ENCODE measurements around the gene PDIA4.
A peak's percentile ranks its signal among the peaks of the same experiment; 100 is the strongest.
"Not testable (repeated sequence)": the region's sequence is repeated elsewhere in the genome, so short reads cannot be mapped to it uniquely, and the experiment has no call there.

Gene PDIA4

DNA sequence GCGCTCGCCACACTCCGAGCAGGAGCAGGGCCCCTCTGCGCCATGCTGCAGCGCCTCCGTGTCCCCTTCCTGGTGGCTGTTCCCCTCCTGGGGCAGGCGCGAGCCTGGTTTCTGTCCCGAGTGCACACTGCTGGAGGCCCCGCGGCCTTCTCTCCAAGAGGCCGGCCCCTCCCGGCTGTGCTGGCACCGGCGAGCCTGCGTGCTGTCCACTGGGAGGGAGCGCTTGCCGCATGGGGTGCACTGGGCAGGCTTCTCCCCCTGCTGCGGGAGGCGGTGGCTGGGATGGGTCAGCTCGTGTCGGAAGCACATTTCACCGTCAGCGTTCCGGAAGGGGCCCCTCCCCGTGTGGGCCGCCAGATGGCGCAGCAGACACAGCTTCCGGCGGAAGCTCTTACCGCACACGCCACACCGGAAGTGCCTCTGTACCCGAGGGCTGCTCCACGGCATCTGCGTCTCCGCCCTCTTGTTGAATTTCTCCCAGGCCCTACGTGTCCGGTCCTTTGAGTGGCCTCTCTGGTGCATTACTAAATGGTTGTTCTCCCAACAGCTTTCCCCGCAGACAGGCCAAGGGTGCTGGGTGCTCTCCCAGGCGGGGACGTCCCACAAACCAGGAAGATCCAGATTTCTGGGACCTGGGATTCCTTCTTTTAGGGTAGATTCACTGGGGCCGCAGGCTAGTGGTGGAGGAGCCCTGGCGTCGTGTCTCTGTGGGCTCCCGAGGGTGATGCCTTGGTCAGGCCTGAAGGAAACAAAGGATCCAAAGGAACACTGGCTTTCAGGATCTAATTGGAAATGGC lies 43.5 kb upstream of the PDIA4 start:
- DNase-seq (ENCODE audit: low read depth, low spot score) = no peak
- no peak overlapping the region for H3K4me3 ChIP-seq (ENCODE audit: low read depth, low read length)
- CTCF ChIA-PET = interaction anchor here (1.4 to 3.9 kb wide), 4 partner anchors 54 to 76 kb away, joined by 3 to 21 read pairs (median 4); partner anchors contain the start of genes ZNF398 and ZNF425
- TF ChIP-seq, protein P1, sequence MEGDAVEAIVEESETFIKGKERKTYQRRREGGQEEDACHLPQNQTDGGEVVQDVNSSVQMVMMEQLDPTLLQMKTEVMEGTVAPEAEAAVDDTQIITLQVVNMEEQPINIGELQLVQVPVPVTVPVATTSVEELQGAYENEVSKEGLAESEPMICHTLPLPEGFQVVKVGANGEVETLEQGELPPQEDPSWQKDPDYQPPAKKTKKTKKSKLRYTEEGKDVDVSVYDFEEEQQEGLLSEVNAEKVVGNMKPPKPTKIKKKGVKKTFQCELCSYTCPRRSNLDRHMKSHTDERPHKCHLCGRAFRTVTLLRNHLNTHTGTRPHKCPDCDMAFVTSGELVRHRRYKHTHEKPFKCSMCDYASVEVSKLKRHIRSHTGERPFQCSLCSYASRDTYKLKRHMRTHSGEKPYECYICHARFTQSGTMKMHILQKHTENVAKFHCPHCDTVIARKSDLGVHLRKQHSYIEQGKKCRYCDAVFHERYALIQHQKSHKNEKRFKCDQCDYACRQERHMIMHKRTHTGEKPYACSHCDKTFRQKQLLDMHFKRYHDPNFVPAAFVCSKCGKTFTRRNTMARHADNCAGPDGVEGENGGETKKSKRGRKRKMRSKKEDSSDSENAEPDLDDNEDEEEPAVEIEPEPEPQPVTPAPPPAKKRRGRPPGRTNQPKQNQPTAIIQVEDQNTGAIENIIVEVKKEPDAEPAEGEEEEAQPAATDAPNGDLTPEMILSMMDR (IDR thresholded peaks at IDR 0.05; ENCODE audit: insufficient read depth, low read length, missing control alignments) = peak; percentile 21
- POLR2A ChIA-PET = no interaction called here

DNA sequence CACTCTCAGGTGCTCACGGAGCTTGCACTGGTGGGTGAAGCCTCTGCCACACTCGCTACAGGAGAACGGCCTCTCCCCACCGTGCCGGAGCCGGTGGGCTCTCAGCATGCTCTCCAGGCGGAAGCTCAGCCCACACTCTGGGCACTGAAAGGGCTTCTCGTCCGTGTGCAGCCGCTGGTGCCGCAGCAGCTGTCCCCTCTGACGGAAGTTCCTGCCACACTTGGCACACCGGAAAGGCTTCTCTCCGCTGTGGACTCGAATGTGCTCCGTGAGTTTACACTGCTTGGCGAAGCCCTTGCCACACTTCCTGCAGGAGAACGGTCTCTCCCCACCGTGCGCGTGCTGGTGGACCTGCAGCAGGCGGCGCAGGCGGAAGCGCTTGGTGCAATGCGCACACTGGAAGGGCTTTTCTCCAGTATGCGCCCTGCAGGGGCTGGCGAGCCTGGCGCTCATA lies 42.9 kb upstream of the PDIA4 start:
- DNase-seq (ENCODE audit: low read depth, low spot score) = no peak
- TF ChIP-seq, protein P1 (IDR thresholded peaks at IDR 0.05; ENCODE audit: insufficient read depth, low read length, missing control alignments) = no peak
- H3K4me3 ChIP-seq (ENCODE audit: low read depth, low read length) = no peak overlapping the region
- ChIA-PET POLR2A (no interaction called here), CTCF (interaction anchor here (1.4 to 3.9 kb wide), 2 partner anchors 55 to 65 kb away, joined by 4 to 21 read pairs; partner anchors contain the start of gene ZNF425)

DNA sequence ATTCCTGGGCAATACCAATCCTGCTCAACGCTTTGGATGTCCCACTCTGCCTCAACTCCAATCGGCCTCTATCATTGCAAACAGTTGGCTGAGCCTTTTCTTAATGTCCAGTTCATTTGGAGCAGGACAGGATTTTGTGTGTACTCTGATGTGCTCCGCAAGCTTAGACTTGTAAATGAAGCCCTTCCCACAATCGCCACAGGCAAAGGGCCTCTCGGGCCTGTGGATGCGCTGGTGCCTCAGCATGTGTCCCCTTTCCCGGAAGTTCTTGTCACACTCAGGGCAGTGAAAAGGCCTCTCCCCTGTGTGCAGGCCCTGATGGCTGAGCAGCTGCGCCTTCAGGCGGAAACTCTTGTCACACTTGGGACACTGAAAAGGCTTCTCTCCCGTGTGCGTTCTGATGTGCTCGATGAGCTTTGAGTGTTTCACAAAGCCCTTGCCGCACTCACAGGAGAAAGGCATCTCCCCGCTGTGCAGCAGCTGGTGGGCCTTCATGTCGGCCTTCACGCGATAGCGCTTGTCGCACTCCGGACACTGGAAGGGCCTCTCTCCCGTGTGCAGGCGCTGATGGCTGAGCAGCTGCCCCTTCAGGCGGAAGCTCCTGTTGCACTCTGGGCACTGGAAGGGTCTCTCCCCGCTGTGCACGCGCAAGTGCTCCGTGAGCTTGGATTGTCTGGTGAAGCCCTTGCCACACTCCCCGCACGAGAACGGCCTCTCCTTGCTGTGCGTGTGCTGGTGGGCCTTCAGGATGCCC lies 42.2 kb upstream of the PDIA4 start:
- DNase-seq (ENCODE audit: low read depth, low spot score) = no peak
- TF ChIP-seq, protein P1 (IDR thresholded peaks at IDR 0.05; ENCODE audit: insufficient read depth, low read length, missing control alignments) = no peak
- POLR2A ChIA-PET = no interaction called here
- H3K4me3 ChIP-seq (ENCODE audit: low read depth, low read length) = no peak overlapping the region
- CTCF ChIA-PET = interaction anchor here (1.4 to 3.9 kb wide), 2 partner anchors 55 to 64 kb away, joined by 4 to 21 read pairs; partner anchors contain the start of gene ZNF425

DNA sequence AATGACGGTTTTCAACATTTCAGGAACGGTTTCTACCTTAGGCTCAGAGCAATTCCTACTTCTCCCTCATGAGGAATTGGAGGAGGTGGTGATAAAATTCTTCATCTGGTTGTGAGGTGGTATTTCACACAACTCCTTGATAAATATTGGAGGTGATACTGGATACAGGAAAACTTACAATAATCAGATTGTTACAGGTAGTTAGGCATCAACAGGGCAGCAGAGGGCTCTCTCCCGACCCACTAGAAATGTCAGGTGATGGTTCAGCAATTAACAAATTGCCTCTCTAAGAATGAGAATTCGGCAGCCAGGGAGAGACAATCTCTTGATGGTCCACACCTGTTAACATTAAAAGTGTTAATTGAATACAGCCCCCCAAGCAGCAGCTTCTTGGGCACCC lies 39.6 kb upstream of the PDIA4 start:
- no peak overlapping the region for H3K4me3 ChIP-seq (ENCODE audit: low read depth, low read length)
- no peak for DNase-seq (ENCODE audit: low read depth, low spot score)
- ChIA-PET CTCF (interaction anchor here (0.6 to 3.9 kb wide), 2 partner anchors 18 to 61 kb away, joined by 4 to 21 read pairs; no protein-coding TSS in a partner anchor), POLR2A (no interaction called here)
- TF ChIP-seq, protein P1 (IDR thresholded peaks at IDR 0.05; ENCODE audit: insufficient read depth, low read length, missing control alignments) = no peak

DNA sequence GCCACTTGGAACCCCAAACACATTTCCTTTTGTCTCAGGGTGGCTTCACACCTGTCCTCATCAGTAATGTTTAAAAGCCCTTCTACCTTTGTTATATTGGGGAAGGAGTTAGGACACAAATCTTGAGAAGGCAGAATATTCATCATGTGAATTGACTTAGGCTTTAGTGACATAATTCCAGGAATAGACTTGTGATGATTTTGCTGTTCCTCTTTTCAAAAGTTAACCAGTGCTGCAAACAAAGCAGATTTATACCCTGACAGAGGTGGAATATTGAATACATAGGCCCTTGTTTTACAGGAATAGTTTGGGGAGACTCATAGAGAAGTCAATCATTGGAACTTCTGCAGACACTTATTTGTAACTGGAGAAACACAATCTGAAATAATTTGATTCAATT lies 35.2 kb upstream of the PDIA4 start:
- DNase-seq (ENCODE audit: low read depth, low spot score) = no peak
- no peak overlapping the region for H3K4me3 ChIP-seq (ENCODE audit: low read depth, low read length)
- CTCF ChIA-PET = no interaction called here
- POLR2A ChIA-PET = no interaction called here
- TF ChIP-seq, protein P1 (IDR thresholded peaks at IDR 0.05; ENCODE audit: insufficient read depth, low read length, missing control alignments) = no peak

DNA sequence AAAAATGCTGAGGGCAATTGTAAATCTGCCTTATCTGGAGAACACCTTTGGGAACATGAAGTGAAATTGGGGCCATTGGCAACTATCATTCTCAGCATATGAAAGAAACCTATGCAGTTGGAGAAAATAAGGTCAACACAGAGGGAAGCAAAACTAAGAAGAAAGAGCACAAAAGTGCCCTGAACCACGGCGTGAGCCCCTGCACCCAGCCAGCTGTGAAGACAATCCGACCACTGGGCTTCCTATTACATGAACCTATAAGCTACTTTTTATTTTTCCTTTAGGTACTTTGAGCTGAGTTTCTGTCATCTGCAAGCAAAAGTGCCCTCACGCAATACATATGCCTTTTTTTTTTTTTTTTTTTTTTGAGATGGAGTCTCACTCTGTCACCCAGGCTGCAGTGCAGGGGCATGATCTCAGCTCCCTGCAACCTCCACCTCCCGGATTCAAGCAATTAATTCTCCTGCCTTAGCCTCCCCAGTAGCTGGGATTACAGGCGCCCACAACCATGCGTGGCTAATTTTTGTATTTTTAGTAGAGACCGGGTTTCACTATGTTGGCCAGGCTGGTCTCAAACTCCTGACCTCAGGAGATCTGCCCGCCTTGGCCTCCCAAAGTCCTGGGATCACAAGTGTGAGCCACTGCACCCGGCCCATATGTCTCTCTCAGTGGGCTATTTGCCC lies 34.1 kb upstream of the PDIA4 start:
- CTCF ChIA-PET; POLR2A ChIA-PET; H3K4me3 ChIP-seq (ENCODE audit: low read depth, low read length); DNase-seq (ENCODE audit: low read depth, low spot score): not testable (repeated sequence)
